HepG2 (cell line): ENCODE data around the gene SUPT6H. TPM values are rescaled to one million over a fixed set of nuclear protein-coding genes. Genes with fewer than 3 reads are reported as not detected.
A peak's percentile ranks its signal among the peaks of the same experiment; 100 is the strongest.

ENCODE experiments used
- GABPB1 ChIP-seq: IDR thresholded peaks from 2 replicates; pipeline ENCODE4 v1.6.1; 2016; ENCODE audit warnings: mild to moderate bottlenecking, missing genetic modification reagents, moderate library complexity, missing compliant biosample characterization
- GZF1 ChIP-seq: sonication (generic); formaldehyde crosslinking; IDR thresholded peaks from 2 replicates; pipeline ENCODE4 v1.5.1; 2020; ENCODE audit warnings: mild to moderate bottlenecking, missing genetic modification reagents
- HOXA9 ChIP-seq: sonication (generic); formaldehyde crosslinking; IDR thresholded peaks from 2 replicates; pipeline ENCODE4 v1.8.1; 2022; ENCODE audit warnings: missing genetic modification reagents, mild to moderate bottlenecking, moderate library complexity, borderline replicate concordance
- KLF12 ChIP-seq: sonication (generic); formaldehyde crosslinking; IDR thresholded peaks from 2 replicates; pipeline ENCODE4 v1.4.0; 2020; ENCODE audit warnings: missing genetic modification reagents, borderline replicate concordance
- NFE2L1 ChIP-seq: sonication (generic); formaldehyde crosslinking; IDR thresholded peaks from 2 replicates; pipeline ENCODE4 v1.4.0; 2020; ENCODE audit warnings: missing genetic modification reagents, mild to moderate bottlenecking, borderline replicate concordance
- PITX1 ChIP-seq: sonication (generic); formaldehyde crosslinking; IDR thresholded peaks from 2 replicates; pipeline ENCODE4 v1.5.1; 2020; ENCODE audit warnings: mild to moderate bottlenecking, missing genetic modification reagents
- SMYD3 ChIP-seq: sonication (generic); formaldehyde crosslinking; IDR thresholded peaks from 2 replicates; pipeline ENCODE4 v1.8.1; 2023; ENCODE audit warnings: mild to moderate bottlenecking, missing genetic modification reagents
- SP4 ChIP-seq: sonication (generic); formaldehyde crosslinking; IDR thresholded peaks from 2 replicates; pipeline ENCODE4 v1.8.1; 2023; ENCODE audit warnings: mild to moderate bottlenecking, missing genetic modification reagents
- ZBTB46 ChIP-seq: sonication (generic); formaldehyde crosslinking; IDR thresholded peaks from 2 replicates; pipeline ENCODE4 v1.4.0; 2020; ENCODE audit warnings: mild to moderate bottlenecking, missing genetic modification reagents, borderline replicate concordance
- ZNF253 ChIP-seq: sonication (generic); formaldehyde crosslinking; IDR thresholded peaks from 2 replicates; pipeline ENCODE4 v1.8.0; 2022; ENCODE audit warnings: mild to moderate bottlenecking, missing genetic modification reagents, borderline replicate concordance
- ZNF598 ChIP-seq: sonication (generic); formaldehyde crosslinking; IDR thresholded peaks from 2 replicates; pipeline ENCODE4 v1.5.1; 2020; ENCODE audit warnings: mild to moderate bottlenecking, missing genetic modification reagents, borderline replicate concordance
- ZNF615 ChIP-seq: sonication (generic); formaldehyde crosslinking; IDR thresholded peaks from 2 replicates; pipeline ENCODE4 v1.5.0; 2020; ENCODE audit warnings: mild to moderate bottlenecking, missing genetic modification reagents, borderline replicate concordance
- ZNF670 ChIP-seq: sonication (generic); formaldehyde crosslinking; IDR thresholded peaks from 2 replicates; pipeline ENCODE4 v1.8.0; 2022; ENCODE audit warnings: mild to moderate bottlenecking, missing genetic modification reagents, borderline replicate concordance
- ZSCAN29 ChIP-seq: sonication (generic); formaldehyde crosslinking; conservative IDR thresholded peaks from 2 replicates; pipeline ENCODE4 v1.4.0; 2020; ENCODE audit warnings: mild to moderate bottlenecking, missing genetic modification reagents
- polyA plus RNA-seq, 8 experiments: library from polyadenylated mRNA; depleted of rRNA in 3 of 8; stranded (reverse) in 7 of 8; unstranded in 1 of 8; fragments of >200 nt; fragmentation: Illumina TruSeq in 4 of 8; extraction: Trizol in 4 of 8; gene quantifications; 2 replicates each; pipeline versions ENCODE4 v1.2.1 to v1.2.3, GENCODE V29; 2011 to 2016; ENCODE audit warnings: low read depth in 4 of 8, missing spikeins in 1 of 8, mixed read lengths in 1 of 8; ENCODE audit not compliant: insufficient read depth in 1 of 8
- total RNA-seq, 5 experiments: library from RNA; depleted of rRNA; stranded (reverse); fragments of >200 nt; fragmentation: Illumina TruSeq; extraction: Trizol; gene quantifications; 2 replicates each; pipeline ENCODE4 v1.2.3, GENCODE V29; 2016; ENCODE audit warnings: low read depth in 1 of 5
- TF ChIP-seq, protein P1 (sequence below): sonication (generic); formaldehyde crosslinking; IDR thresholded peaks from 2 replicates; pipeline ENCODE4 v1.5.0; 2020; ENCODE audit warnings: mild to moderate bottlenecking, missing genetic modification reagents
- TF ChIP-seq, protein P2 (sequence below): sonication (generic); formaldehyde crosslinking; IDR thresholded peaks from 2 replicates; pipeline ENCODE4 v1.4.0; 2020; ENCODE audit warnings: missing genetic modification reagents

The SUPT6H gene
- total and polyA plus RNA-seq, 2 of the 13 experiments (the other 11 are each of a cell fraction or from before 2014, with no cell fraction given), result 32.7 to 39.9 TPM

GRCh38 chr17:28726627-28727491, 64.9 kb downstream of the SUPT6H start (continued):
- TF ChIP-seq ZNF598 (no peak), GZF1 (CRISPR knock-in tag) (no peak; the same call in 1 of the 2 replicates), ZBTB46 (CRISPR knock-in tag) (peak; percentile 34; the same call in 1 of the 2 replicates), ZNF615 (CRISPR knock-in tag) (no peak), HOXA9 (CRISPR knock-in tag) (no peak), NFE2L1 (CRISPR knock-in tag) (no peak), SMYD3 (no peak), ZNF253 (CRISPR knock-in tag) (peak; percentile 35; the same call in 1 of the 2 replicates), ZNF670 (CRISPR knock-in tag) (no peak), GABPB1 (CRISPR knock-in tag) (peak; percentile 67), ZSCAN29 (CRISPR knock-in tag) (peak; percentile 91; the same call in 1 of the 2 replicates), PITX1 (CRISPR knock-in tag) (no peak; the same call in 1 of the 2 replicates), KLF12 (no peak), SP4 (CRISPR knock-in tag) (peak; percentile 32; the same call in 1 of the 2 replicates)
- TF ChIP-seq, protein P1, sequence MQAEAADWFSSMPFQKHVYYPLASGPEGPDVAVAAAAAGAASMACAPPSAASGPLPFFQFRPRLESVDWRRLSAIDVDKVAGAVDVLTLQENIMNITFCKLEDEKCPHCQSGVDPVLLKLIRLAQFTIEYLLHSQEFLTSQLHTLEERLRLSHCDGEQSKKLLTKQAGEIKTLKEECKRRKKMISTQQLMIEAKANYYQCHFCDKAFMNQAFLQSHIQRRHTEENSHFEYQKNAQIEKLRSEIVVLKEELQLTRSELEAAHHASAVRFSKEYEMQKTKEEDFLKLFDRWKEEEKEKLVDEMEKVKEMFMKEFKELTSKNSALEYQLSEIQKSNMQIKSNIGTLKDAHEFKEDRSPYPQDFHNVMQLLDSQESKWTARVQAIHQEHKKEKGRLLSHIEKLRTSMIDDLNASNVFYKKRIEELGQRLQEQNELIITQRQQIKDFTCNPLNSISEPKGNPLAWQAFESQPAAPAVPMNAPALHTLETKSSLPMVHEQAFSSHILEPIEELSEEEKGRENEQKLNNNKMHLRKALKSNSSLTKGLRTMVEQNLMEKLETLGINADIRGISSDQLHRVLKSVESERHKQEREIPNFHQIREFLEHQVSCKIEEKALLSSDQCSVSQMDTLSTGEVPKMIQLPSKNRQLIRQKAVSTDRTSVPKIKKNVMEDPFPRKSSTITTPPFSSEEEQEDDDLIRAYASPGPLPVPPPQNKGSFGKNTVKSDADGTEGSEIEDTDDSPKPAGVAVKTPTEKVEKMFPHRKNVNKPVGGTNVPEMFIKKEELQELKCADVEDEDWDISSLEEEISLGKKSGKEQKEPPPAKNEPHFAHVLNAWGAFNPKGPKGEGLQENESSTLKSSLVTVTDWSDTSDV (CRISPR knock-in tag), result 0 out of 2 replicates have a peak, but pooled peaks have one; percentile 40
- TF ChIP-seq, protein P2, sequence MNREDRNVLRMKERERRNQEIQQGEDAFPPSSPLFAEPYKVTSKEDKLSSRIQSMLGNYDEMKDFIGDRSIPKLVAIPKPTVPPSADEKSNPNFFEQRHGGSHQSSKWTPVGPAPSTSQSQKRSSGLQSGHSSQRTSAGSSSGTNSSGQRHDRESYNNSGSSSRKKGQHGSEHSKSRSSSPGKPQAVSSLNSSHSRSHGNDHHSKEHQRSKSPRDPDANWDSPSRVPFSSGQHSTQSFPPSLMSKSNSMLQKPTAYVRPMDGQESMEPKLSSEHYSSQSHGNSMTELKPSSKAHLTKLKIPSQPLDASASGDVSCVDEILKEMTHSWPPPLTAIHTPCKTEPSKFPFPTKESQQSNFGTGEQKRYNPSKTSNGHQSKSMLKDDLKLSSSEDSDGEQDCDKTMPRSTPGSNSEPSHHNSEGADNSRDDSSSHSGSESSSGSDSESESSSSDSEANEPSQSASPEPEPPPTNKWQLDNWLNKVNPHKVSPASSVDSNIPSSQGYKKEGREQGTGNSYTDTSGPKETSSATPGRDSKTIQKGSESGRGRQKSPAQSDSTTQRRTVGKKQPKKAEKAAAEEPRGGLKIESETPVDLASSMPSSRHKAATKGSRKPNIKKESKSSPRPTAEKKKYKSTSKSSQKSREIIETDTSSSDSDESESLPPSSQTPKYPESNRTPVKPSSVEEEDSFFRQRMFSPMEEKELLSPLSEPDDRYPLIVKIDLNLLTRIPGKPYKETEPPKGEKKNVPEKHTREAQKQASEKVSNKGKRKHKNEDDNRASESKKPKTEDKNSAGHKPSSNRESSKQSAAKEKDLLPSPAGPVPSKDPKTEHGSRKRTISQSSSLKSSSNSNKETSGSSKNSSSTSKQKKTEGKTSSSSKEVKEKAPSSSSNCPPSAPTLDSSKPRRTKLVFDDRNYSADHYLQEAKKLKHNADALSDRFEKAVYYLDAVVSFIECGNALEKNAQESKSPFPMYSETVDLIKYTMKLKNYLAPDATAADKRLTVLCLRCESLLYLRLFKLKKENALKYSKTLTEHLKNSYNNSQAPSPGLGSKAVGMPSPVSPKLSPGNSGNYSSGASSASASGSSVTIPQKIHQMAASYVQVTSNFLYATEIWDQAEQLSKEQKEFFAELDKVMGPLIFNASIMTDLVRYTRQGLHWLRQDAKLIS, result no peak
